Measurements from ENCODE around the gene ERVFRD-1.

ERVFRD-1 gene

GRCh38 chr6:11143394-11144371, 32.2 kb upstream of the ERVFRD-1 start:
- Histone ChIP-seq H3K36me3 (ENCODE audit: control insufficient read depth in 2 of 2, insufficient read depth in 2 of 2, low read length in 2 of 2) (no peaks in the 10 kb centered on the region), H3K4me3 (ENCODE audit: low read length in 2 of 2) (no peak overlapping the region), H3K27me3 (ENCODE audit: control insufficient read depth in 2 of 2, insufficient read depth in 2 of 2, low read length in 2 of 2) (no peaks in the 10 kb centered on the region), H3K27ac (ENCODE audit: low read depth in 2 of 2, low read length in 2 of 2) (no peak overlapping the region), H3K4me1 (ENCODE audit: control insufficient read depth in 2 of 2, insufficient read depth in 2 of 2, low read length in 2 of 2) (no peaks in the 10 kb centered on the region), H3K9ac (ENCODE audit: low read depth in 1 of 2, low read length in 2 of 2) (no peak overlapping the region), H3K9me3 (ENCODE audit: control insufficient read depth in 2 of 2, low read length in 2 of 2) (no peaks in the 10 kb centered on the region)

GRCh38 chr6:11142296-11143027, 30.9 kb upstream of the ERVFRD-1 start:
- Histone ChIP-seq H3K36me3 (ENCODE audit: control insufficient read depth in 2 of 2, insufficient read depth in 2 of 2, low read length in 2 of 2) (no peaks in the 10 kb centered on the region), H3K27ac (ENCODE audit: low read depth in 2 of 2, low read length in 2 of 2) (no peak overlapping the region), H3K27me3 (ENCODE audit: control insufficient read depth in 2 of 2, insufficient read depth in 2 of 2, low read length in 2 of 2) (no peaks in the 10 kb centered on the region), H3K9ac (ENCODE audit: low read depth in 1 of 2, low read length in 2 of 2) (no peak overlapping the region), H3K4me3 (ENCODE audit: low read length in 2 of 2) (no peak overlapping the region), H3K9me3 (ENCODE audit: control insufficient read depth in 2 of 2, low read length in 2 of 2) (no peaks in the 10 kb centered on the region), H3K4me1 (ENCODE audit: control insufficient read depth in 2 of 2, insufficient read depth in 2 of 2, low read length in 2 of 2) (no peaks in the 10 kb centered on the region)

GRCh38 chr6:11141295-11141694, 29.8 kb upstream of the ERVFRD-1 start:
- no peaks in the 10 kb centered on the region for H3K9me3 ChIP-seq (ENCODE audit: control insufficient read depth in 2 of 2, low read length in 2 of 2)
- no peaks in the 10 kb centered on the region for H3K4me1 ChIP-seq (ENCODE audit: control insufficient read depth in 2 of 2, insufficient read depth in 2 of 2, low read length in 2 of 2)
- H3K4me3 ChIP-seq (ENCODE audit: low read length in 2 of 2): no peak overlapping the region
- no peak overlapping the region for H3K27ac ChIP-seq (ENCODE audit: low read depth in 2 of 2, low read length in 2 of 2)
- H3K36me3 ChIP-seq (ENCODE audit: control insufficient read depth in 2 of 2, insufficient read depth in 2 of 2, low read length in 2 of 2): no peaks in the 10 kb centered on the region
- H3K27me3 ChIP-seq (ENCODE audit: control insufficient read depth in 2 of 2, insufficient read depth in 2 of 2, low read length in 2 of 2): no peaks in the 10 kb centered on the region
- H3K9ac ChIP-seq (ENCODE audit: low read depth in 1 of 2, low read length in 2 of 2): no peak overlapping the region

- Histone ChIP-seq H3K4me3 (ENCODE audit: low read length in 2 of 2) (no peak overlapping the region), H3K27me3 (ENCODE audit: control insufficient read depth in 2 of 2, insufficient read depth in 2 of 2, low read length in 2 of 2) (no peaks in the 10 kb centered on the region), H3K4me1 (ENCODE audit: control insufficient read depth in 2 of 2, insufficient read depth in 2 of 2, low read length in 2 of 2) (no peaks in the 10 kb centered on the region), H3K9ac (ENCODE audit: low read depth in 1 of 2, low read length in 2 of 2) (no peak overlapping the region), H3K36me3 (ENCODE audit: control insufficient read depth in 2 of 2, insufficient read depth in 2 of 2, low read length in 2 of 2) (peaks cover 3 to 4% of the 10 kb centered on the region in 2 donors), H3K9me3 (ENCODE audit: control insufficient read depth in 2 of 2, low read length in 2 of 2) (no peaks in the 10 kb centered on the region), H3K27ac (ENCODE audit: low read depth in 2 of 2, low read length in 2 of 2) (no peak overlapping the region)
These were observed 28.5 kb upstream of the ERVFRD-1 start for GRCh38 chr6:11140056-11140455.

GRCh38 chr6:11139051-11139960, 27.8 kb upstream of the ERVFRD-1 start:
- peaks cover 8 to 9% of the 10 kb centered on the region in 2 donors for H3K36me3 ChIP-seq (ENCODE audit: control insufficient read depth in 2 of 2, insufficient read depth in 2 of 2, low read length in 2 of 2)
- H3K4me1 ChIP-seq (ENCODE audit: control insufficient read depth in 2 of 2, insufficient read depth in 2 of 2, low read length in 2 of 2): no peaks in the 10 kb centered on the region
- no peak overlapping the region for H3K27ac ChIP-seq (ENCODE audit: low read depth in 2 of 2, low read length in 2 of 2)
- H3K9ac ChIP-seq (ENCODE audit: low read depth in 1 of 2, low read length in 2 of 2): no peak overlapping the region
- no peaks in the 10 kb centered on the region for H3K9me3 ChIP-seq (ENCODE audit: control insufficient read depth in 2 of 2, low read length in 2 of 2)
- no peaks in the 10 kb centered on the region for H3K27me3 ChIP-seq (ENCODE audit: control insufficient read depth in 2 of 2, insufficient read depth in 2 of 2, low read length in 2 of 2)
- H3K4me3 ChIP-seq (ENCODE audit: low read length in 2 of 2): no peak overlapping the region

GRCh38 chr6:11136809-11137208, 25.3 kb upstream of the ERVFRD-1 start:
- no peak overlapping the region for H3K9ac ChIP-seq (ENCODE audit: low read depth in 1 of 2, low read length in 2 of 2)
- H3K4me3 ChIP-seq (ENCODE audit: low read length in 2 of 2): no peak overlapping the region
- H3K4me1 ChIP-seq (ENCODE audit: control insufficient read depth in 2 of 2, insufficient read depth in 2 of 2, low read length in 2 of 2): no peaks in the 10 kb centered on the region
- H3K9me3 ChIP-seq (ENCODE audit: control insufficient read depth in 2 of 2, low read length in 2 of 2): no peaks in the 10 kb centered on the region
- no peaks in the 10 kb centered on the region for H3K27me3 ChIP-seq (ENCODE audit: control insufficient read depth in 2 of 2, insufficient read depth in 2 of 2, low read length in 2 of 2)
- no peak overlapping the region for H3K27ac ChIP-seq (ENCODE audit: low read depth in 2 of 2, low read length in 2 of 2)
- peaks cover 8 to 9% of the 10 kb centered on the region in 2 donors for H3K36me3 ChIP-seq (ENCODE audit: control insufficient read depth in 2 of 2, insufficient read depth in 2 of 2, low read length in 2 of 2)

GRCh38 chr6:11133281-11133680, 21.8 kb upstream of the ERVFRD-1 start:
- Histone ChIP-seq H3K27ac (ENCODE audit: low read depth in 2 of 2, low read length in 2 of 2) (no peak overlapping the region), H3K27me3 (ENCODE audit: control insufficient read depth in 2 of 2, insufficient read depth in 2 of 2, low read length in 2 of 2) (no peaks in the 10 kb centered on the region), H3K4me1 (ENCODE audit: control insufficient read depth in 2 of 2, insufficient read depth in 2 of 2, low read length in 2 of 2) (no peaks in the 10 kb centered on the region), H3K4me3 (ENCODE audit: low read length in 2 of 2) (no peak overlapping the region), H3K9ac (ENCODE audit: low read depth in 1 of 2, low read length in 2 of 2) (no peak overlapping the region), H3K9me3 (ENCODE audit: control insufficient read depth in 2 of 2, low read length in 2 of 2) (no peaks in the 10 kb centered on the region), H3K36me3 (ENCODE audit: control insufficient read depth in 2 of 2, insufficient read depth in 2 of 2, low read length in 2 of 2) (peaks cover 8 to 9% of the 10 kb centered on the region in 2 donors)

GRCh38 chr6:11132194-11132888, 20.8 kb upstream of the ERVFRD-1 start:
- Histone ChIP-seq H3K27ac (ENCODE audit: low read depth in 2 of 2, low read length in 2 of 2) (no peak overlapping the region), H3K4me3 (ENCODE audit: low read length in 2 of 2) (no peak overlapping the region), H3K9me3 (ENCODE audit: control insufficient read depth in 2 of 2, low read length in 2 of 2) (no peaks in the 10 kb centered on the region), H3K36me3 (ENCODE audit: control insufficient read depth in 2 of 2, insufficient read depth in 2 of 2, low read length in 2 of 2) (peaks cover 8 to 9% of the 10 kb centered on the region in 2 donors), H3K9ac (ENCODE audit: low read depth in 1 of 2, low read length in 2 of 2) (no peak overlapping the region), H3K4me1 (ENCODE audit: control insufficient read depth in 2 of 2, insufficient read depth in 2 of 2, low read length in 2 of 2) (no peaks in the 10 kb centered on the region), H3K27me3 (ENCODE audit: control insufficient read depth in 2 of 2, insufficient read depth in 2 of 2, low read length in 2 of 2) (no peaks in the 10 kb centered on the region)

- Histone ChIP-seq H3K36me3 (ENCODE audit: control insufficient read depth in 2 of 2, insufficient read depth in 2 of 2, low read length in 2 of 2) (peaks cover 8 to 9% of the 10 kb centered on the region in 2 donors), H3K9me3 (ENCODE audit: control insufficient read depth in 2 of 2, low read length in 2 of 2) (no peaks in the 10 kb centered on the region), H3K9ac (ENCODE audit: low read depth in 1 of 2, low read length in 2 of 2) (no peak overlapping the region), H3K4me3 (ENCODE audit: low read length in 2 of 2) (no peak overlapping the region), H3K4me1 (ENCODE audit: control insufficient read depth in 2 of 2, insufficient read depth in 2 of 2, low read length in 2 of 2) (no peaks in the 10 kb centered on the region), H3K27me3 (ENCODE audit: control insufficient read depth in 2 of 2, insufficient read depth in 2 of 2, low read length in 2 of 2) (no peaks in the 10 kb centered on the region), H3K27ac (ENCODE audit: low read depth in 2 of 2, low read length in 2 of 2) (no peak overlapping the region)
These were observed 19.1 kb upstream of the ERVFRD-1 start for GRCh38 chr6:11130605-11131004.

All from mucosa of rectum (tissue), 2 donors.